K562 (cell line): ENCODE results near the gene ASB4. TPM values are rescaled to one million over a fixed set of nuclear protein-coding genes. Genes with fewer than 3 reads are reported as not detected.

Experiments
- ATAC-seq: fragments of 200-7000 bp; cut with Tn5 transposase; 3 replicates; pipeline ENCODE4 v1.9.1; 2020; ENCODE audit warnings: moderate library complexity
- BruUV-seq: library from RNA; stranded (reverse); fragments of 400-500 nt; replicated peaks from 2 replicates; lab custom pipeline; 2021; lab: Mats Ljungman, UMichigan
- CTCF ChIA-PET: fragments of 300-600 bp; formaldehyde crosslinking; extraction: SDS; loops from one replicate; lab custom pipeline; 2021; ENCODE audit warnings: low intra/inter-chr PET ratio; lab: Yijun Ruan, JAX
- POLR2A ChIA-PET: fragments of 300-600, 350-650 bp; sonication (Branson Sonifier 250); formaldehyde crosslinking; extraction: SDS; loops from one replicate; lab custom pipeline; 2021; ENCODE audit warnings: antibody characterized with exemption, inconsistent platforms; lab: Yijun Ruan, JAX
- DNase-seq, 4 experiments: peaks; one replicate each; pipeline versions ENCODE4 v3.0.0 to v3.0.0-alpha.2; 2011 to 2018; ENCODE audit warnings: low spot score in 3 of 4, mixed read lengths in 3 of 4; ENCODE audit errors: extremely low read depth in 1 of 4
- FAIRE-seq: peaks from 2 replicates; lab custom pipeline; 2011; peaks lifted over from hg19 to GRCh38; lab: Jason Lieb, UNC
- H2AFZ ChIP-seq: 2 replicates; pipeline ENCODE4 v1.6.0; 2011; ENCODE audit warnings: low read depth, low read length, control low read depth, inconsistent platforms
- H3K27ac ChIP-seq: fragments of 200-600 bp; 3 replicates; pipeline ENCODE4 v1.8.0; 2011; ENCODE audit warnings: low read depth, mild to moderate bottlenecking, control low read depth, inconsistent platforms, low read length, moderate library complexity, mixed read lengths; ENCODE audit errors: extremely low read depth
- H3K27me3 ChIP-seq, 2 experiments: fragments of 300-600 bp in 1 of 2; 2 replicates in 1 of 2; 3 replicates in 1 of 2; pipeline versions ENCODE4 v1.6.0 to v1.8.0; 2011; ENCODE audit warnings: inconsistent platforms in 2 of 2, low read length in 2 of 2, mild to moderate bottlenecking in 1 of 2, mixed read lengths in 1 of 2, moderate library complexity in 1 of 2; ENCODE audit not compliant: control insufficient read depth in 2 of 2, insufficient read depth in 2 of 2
- H3K36me3 ChIP-seq: fragments of 300-600 bp; 3 replicates; pipeline ENCODE4 v1.8.0; 2011; ENCODE audit warnings: mild to moderate bottlenecking, low read length, inconsistent platforms; ENCODE audit not compliant: control insufficient read depth, insufficient read depth
- H3K4me1 ChIP-seq, 2 experiments: fragments of 200-600 bp in 1 of 2; replicated peaks in 1 of 2; 2 replicates in 1 of 2; 3 replicates in 1 of 2; pipeline versions ENCODE4 v1.5.1 to v1.8.0; 2011; ENCODE audit warnings: inconsistent platforms in 2 of 2, low read length in 2 of 2, mild to moderate bottlenecking in 1 of 2, mixed read lengths in 1 of 2, moderate library complexity in 1 of 2; ENCODE audit not compliant: control insufficient read depth in 2 of 2, insufficient read depth in 2 of 2
- H3K4me2 ChIP-seq: 2 replicates; pipeline ENCODE4 v1.6.1; 2011; ENCODE audit warnings: low read length, control low read depth, inconsistent platforms, mixed read lengths; ENCODE audit not compliant: insufficient read depth
- H3K4me3 ChIP-seq: fragments of 200-600 bp; sonication (generic), shearing (Covaris generic); 2 replicates; pipeline ENCODE4 v1.5.1; 2016; ENCODE audit warnings: control low read depth, inconsistent platforms
- H3K79me2 ChIP-seq: fragments of 200-600 bp; 3 replicates; pipeline ENCODE4 v1.8.0; 2011; ENCODE audit warnings: low read length, inconsistent platforms; ENCODE audit not compliant: control insufficient read depth, insufficient read depth
- H3K9ac ChIP-seq, 2 experiments: 2 replicates each; pipeline versions ENCODE4 v1.6.0 to v1.6.1; 2011; ENCODE audit warnings: low read depth in 2 of 2, low read length in 2 of 2, control low read depth in 1 of 2, inconsistent platforms in 1 of 2, mild to moderate bottlenecking in 1 of 2, mixed read lengths in 1 of 2; ENCODE audit not compliant: insufficient read depth in 1 of 2
- H3K9me1 ChIP-seq: one replicate; pipeline ENCODE4 v1.6.0; 2011; ENCODE audit warnings: inconsistent platforms, mild to moderate bottlenecking, low read length, moderate library complexity; ENCODE audit not compliant: control insufficient read depth, insufficient read depth
- H3K9me3 ChIP-seq: replicated peaks from 2 replicates; pipeline ENCODE4 v1.5.1; 2011; ENCODE audit warnings: low read depth, low read length, inconsistent platforms; ENCODE audit not compliant: control insufficient read depth, insufficient read depth
- H4K20me1 ChIP-seq: replicated peaks from 2 replicates; pipeline ENCODE4 v1.6.1; 2011; ENCODE audit warnings: low read length, inconsistent platforms, mixed read lengths; ENCODE audit not compliant: control insufficient read depth, insufficient read depth
- BACH1 ChIP-seq: fragments of 200-800 bp; sonication (Bioruptor generic); IDR thresholded peaks from 2 replicates; pipeline ENCODE4 v1.6.1; 2016; ENCODE audit warnings: missing genetic modification characterization, missing compliant biosample characterization
- C11orf30 ChIP-seq: fragments of 450-650 bp; IDR thresholded peaks from 2 replicates; pipeline ENCODE4 v1.6.1; 2016; ENCODE audit warnings: low read depth, mild to moderate bottlenecking
- FOXJ2 ChIP-seq: fragments of 200-800 bp; sonication (Bioruptor generic); IDR thresholded peaks from 2 replicates; pipeline ENCODE4 v1.6.1; 2016; ENCODE audit warnings: missing genetic modification characterization, missing compliant biosample characterization
- MAFF ChIP-seq: IDR thresholded peaks from 2 replicates; pipeline ENCODE4 v1.6.1; 2012; ENCODE audit warnings: low read length, improper control_type of control experiment
- MAFG ChIP-seq: fragments of 450-650 bp; conservative IDR thresholded peaks from 2 replicates; pipeline ENCODE4 v1.6.1; 2016; ENCODE audit warnings: missing genetic modification characterization, missing compliant biosample characterization
- MAFK ChIP-seq: IDR thresholded peaks from 2 replicates; pipeline ENCODE4 v1.6.1; 2011; ENCODE audit warnings: low read length, improper control_type of control experiment
- NFE2 ChIP-seq: IDR thresholded peaks from 2 replicates; pipeline ENCODE4 v1.6.1; 2014; ENCODE audit warnings: antibody characterized with exemption, low read depth
- NFE2L1 ChIP-seq: fragments of 450-650 bp; IDR thresholded peaks from 2 replicates; pipeline ENCODE4 v1.6.1; 2016; ENCODE audit warnings: missing genetic modification characterization, low read depth, mild to moderate bottlenecking, missing compliant biosample characterization, moderate library complexity, borderline replicate concordance
- SIRT6 ChIP-seq: IDR thresholded peaks from one replicate; pipeline ENCODE4 v1.6.1; 2012; ENCODE audit warnings: low read depth, mild to moderate bottlenecking, control low read depth, inconsistent platforms, low read length, moderate library complexity
- ZBTB26 ChIP-seq: fragments of 450-650 bp; formaldehyde crosslinking; IDR thresholded peaks from 2 replicates; pipeline ENCODE4 v1.4.0; 2022; ENCODE audit warnings: missing genetic modification characterization
- ZNF316 ChIP-seq: fragments of 450-650 bp; IDR thresholded peaks from 2 replicates; pipeline ENCODE4 v1.6.1; 2016
- WGBS: fragments of 100-300 bp; shearing (Covaris generic); methylation state at CpG from one replicate; pipeline ENCODE4 v1.1.6; 2016; ENCODE audit warnings: low coverage, mixed read lengths; ENCODE audit not compliant: insufficient coverage; ENCODE audit errors: missing lambda C conversion rate; 5-methylcytosine and 5-hydroxymethylcytosine counted together
- in situ Hi-C: fragments of 300-500 bp; cut with MboI; formaldehyde crosslinking; loops from 4 replicates; pipeline ENCODE4 v1.15.0; 2018; ENCODE audit warnings: inconsistent platforms, mixed read lengths
- intact Hi-C: fragments of 100-400 bp; cut with micrococcal nuclease; formaldehyde crosslinking; loops from 2 replicates; pipeline ENCODE4 v1.14.2; 2022
- polyA plus RNA-seq, 8 experiments: library from polyadenylated mRNA; depleted of rRNA in 4 of 8; stranded (reverse) in 5 of 8; unstranded in 3 of 8; fragments of >200 nt; fragmentation: Nextera tagmentation in 2 of 8; fragmentation: Illumina TruSeq in 1 of 8; extraction: Ambion mirVana in 2 of 8; extraction: Trizol in 1 of 8; gene quantifications; 2 replicates each; pipeline versions ENCODE4 v1.2.1 to v1.2.3, GENCODE V29; 2011 to 2014; ENCODE audit warnings: inconsistent platforms in 1 of 8, missing spikeins in 1 of 8
- total RNA-seq, 7 experiments: library from RNA; depleted of rRNA in 6 of 7; stranded (reverse); fragments of >200 nt in 6 of 7; fragmentation: Illumina TruSeq in 2 of 7; extraction: Trizol in 2 of 7; gene quantifications; 2 replicates each; pipeline versions ENCODE4 v1.2.1 to v1.2.3, GENCODE V29; 2011 to 2021; ENCODE audit warnings: low replicate concordance in 1 of 7
- TF ChIP-seq, protein P1 (sequence below): sonication (generic); formaldehyde crosslinking; IDR thresholded peaks from 2 replicates; pipeline ENCODE4 v1.8.0; 2023; ENCODE audit warnings: mild to moderate bottlenecking, missing genetic modification reagents

The ASB4 gene
- total and polyA plus RNA-seq, 9 of the 15 experiments (the other 6 are each of a cell fraction or from before 2014, with no cell fraction given), result 0.03 to 0.07 TPM; not detected in 7

DNA sequence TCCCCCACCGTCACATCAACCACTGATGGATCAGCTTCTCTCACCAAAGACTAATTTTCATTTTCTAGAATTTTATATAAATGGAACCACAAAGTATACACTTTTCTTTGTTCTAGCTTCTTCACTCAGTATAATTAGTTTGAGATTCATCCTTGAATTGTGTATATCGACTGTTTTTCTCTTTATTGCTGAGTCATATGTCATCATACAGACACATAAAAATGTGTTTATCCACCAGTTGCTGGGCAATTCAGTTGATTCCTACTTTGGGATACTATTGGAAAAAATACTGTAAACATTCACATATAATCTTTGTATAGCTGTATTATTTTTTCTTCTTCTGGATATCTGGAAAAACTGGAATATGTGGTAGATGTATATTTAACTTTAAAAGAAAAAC lies 84.0 kb downstream of the ASB4 start:
- Histone ChIP-seq H3K36me3 (no peaks in the 10 kb centered on the region), H3K9ac (no peak overlapping the region), H3K27ac (no peak overlapping the region), H3K9me1 (no peaks in the 10 kb centered on the region), H3K4me1 (no peaks in the 10 kb centered on the region), H3K4me3 (no peak overlapping the region), H3K9me3 (no peaks in the 10 kb centered on the region), H2AFZ (no peak overlapping the region), H4K20me1 (no peaks in the 10 kb centered on the region), H3K4me2 (no peak overlapping the region), H3K27me3 (no peaks in the 10 kb centered on the region; a peak in 1 of 5 replicates), H3K79me2 (no peaks in the 10 kb centered on the region)
- ATAC-seq (no peak), FAIRE-seq (no peak), DNase-seq (no peak)
- ChIA-PET POLR2A (no interaction called here), CTCF (no interaction called here)
- WGBS, result 3% methylated on average over 2 of the region's 2 CpGs
- in situ Hi-C loops, result no loop called here
- intact Hi-C loops, result no loop called here
- no TSS peak for BruUV-seq
- TF ChIP-seq SIRT6 (no peak), MAFG (tag) (peak; percentile 84), ZNF316 (peak; percentile 70), MAFK (peak; percentile 33; the same call in 1 of the 2 replicates), MAFF (peak; percentile 60; the same call in 1 of the 2 replicates), ZBTB26 (CRISPR knock-in tag) (no peak), BACH1 (tag) (0 out of 2 replicates have a peak, but pooled peaks have one; percentile 70), C11orf30 (peak; percentile 38), NFE2L1 (tag) (peak; percentile 71; the same call in 1 of the 2 replicates), NFE2 (peak; percentile 79), FOXJ2 (tag) (peak; percentile 58; the same call in 1 of the 2 replicates)
- TF ChIP-seq, protein P1, sequence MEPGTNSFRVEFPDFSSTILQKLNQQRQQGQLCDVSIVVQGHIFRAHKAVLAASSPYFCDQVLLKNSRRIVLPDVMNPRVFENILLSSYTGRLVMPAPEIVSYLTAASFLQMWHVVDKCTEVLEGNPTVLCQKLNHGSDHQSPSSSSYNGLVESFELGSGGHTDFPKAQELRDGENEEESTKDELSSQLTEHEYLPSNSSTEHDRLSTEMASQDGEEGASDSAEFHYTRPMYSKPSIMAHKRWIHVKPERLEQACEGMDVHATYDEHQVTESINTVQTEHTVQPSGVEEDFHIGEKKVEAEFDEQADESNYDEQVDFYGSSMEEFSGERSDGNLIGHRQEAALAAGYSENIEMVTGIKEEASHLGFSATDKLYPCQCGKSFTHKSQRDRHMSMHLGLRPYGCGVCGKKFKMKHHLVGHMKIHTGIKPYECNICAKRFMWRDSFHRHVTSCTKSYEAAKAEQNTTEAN (CRISPR knock-in tag), result no peak
